ENCODE measurements around the gene NDUFB1.

NDUFB1 gene

DNA sequence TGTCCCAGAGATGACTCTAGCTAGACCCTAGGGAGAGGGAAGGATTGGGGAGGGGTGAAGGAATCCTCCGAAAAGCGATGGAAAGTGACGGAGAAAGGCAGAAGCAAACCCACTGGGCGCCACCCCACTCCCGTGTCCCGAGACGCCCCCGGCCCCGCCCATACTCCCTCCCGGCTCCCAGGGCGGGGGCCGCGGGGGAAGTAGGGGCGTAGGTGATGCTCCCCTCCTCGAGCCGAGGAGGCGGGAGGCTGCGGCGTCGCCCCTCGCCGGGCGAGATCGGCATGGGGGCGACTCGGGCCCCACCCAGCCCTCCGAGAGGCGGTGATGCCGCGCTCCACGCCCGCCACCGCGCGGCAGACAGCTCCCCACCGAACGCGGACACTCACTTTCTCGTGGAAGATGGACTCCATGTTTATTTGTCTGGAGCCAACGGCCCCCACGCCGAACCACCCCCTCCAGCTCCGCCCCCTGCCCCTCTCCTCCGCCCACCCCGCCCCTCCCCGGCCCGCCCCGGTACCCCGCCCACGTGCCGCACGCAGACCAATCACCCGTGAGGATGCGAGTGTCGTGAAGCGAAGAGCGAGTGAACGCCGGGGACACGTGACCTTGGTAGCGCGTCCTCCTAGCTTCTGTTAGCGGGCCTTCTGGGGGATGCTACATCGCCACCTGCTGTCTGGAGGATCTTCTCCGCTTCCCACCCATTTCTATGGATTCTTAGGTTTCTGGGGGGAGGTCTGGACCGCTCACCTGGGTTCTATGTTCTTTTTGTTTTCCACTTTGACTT lies 15.2 kb downstream of the NDUFB1 start, which contains the start of gene ATXN3:
Gene ATXN3 (minus strand): TSS at position 440 of the 784 bp plus-strand sequence. CDS start 30 bp downstream, at position 410.
- TF ChIP-seq, protein P1, sequence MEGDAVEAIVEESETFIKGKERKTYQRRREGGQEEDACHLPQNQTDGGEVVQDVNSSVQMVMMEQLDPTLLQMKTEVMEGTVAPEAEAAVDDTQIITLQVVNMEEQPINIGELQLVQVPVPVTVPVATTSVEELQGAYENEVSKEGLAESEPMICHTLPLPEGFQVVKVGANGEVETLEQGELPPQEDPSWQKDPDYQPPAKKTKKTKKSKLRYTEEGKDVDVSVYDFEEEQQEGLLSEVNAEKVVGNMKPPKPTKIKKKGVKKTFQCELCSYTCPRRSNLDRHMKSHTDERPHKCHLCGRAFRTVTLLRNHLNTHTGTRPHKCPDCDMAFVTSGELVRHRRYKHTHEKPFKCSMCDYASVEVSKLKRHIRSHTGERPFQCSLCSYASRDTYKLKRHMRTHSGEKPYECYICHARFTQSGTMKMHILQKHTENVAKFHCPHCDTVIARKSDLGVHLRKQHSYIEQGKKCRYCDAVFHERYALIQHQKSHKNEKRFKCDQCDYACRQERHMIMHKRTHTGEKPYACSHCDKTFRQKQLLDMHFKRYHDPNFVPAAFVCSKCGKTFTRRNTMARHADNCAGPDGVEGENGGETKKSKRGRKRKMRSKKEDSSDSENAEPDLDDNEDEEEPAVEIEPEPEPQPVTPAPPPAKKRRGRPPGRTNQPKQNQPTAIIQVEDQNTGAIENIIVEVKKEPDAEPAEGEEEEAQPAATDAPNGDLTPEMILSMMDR (IDR thresholded peaks at IDR 0.05) = peak; percentile 77
- Histone ChIP-seq H3K27me3 (no peaks in the 10 kb centered on the region), H3K36me3 (no peaks in the 10 kb centered on the region), H3K9me3 (no peaks in the 10 kb centered on the region), H3K27ac (peak within 1 kb of the TSS; percentile 96), H3K4me3 (ENCODE audit: low read depth in 1 of 2, low read length in 1 of 2) (peak within 1 kb of the TSS; percentile 85 to 100), H3K4me1 (ENCODE audit: control insufficient read depth in 1 of 2, insufficient read depth in 1 of 2, low read depth in 1 of 2, low read length in 1 of 2) (peaks cover 20 to 32% of the 10 kb centered on the region in 2 experiments)

DNA sequence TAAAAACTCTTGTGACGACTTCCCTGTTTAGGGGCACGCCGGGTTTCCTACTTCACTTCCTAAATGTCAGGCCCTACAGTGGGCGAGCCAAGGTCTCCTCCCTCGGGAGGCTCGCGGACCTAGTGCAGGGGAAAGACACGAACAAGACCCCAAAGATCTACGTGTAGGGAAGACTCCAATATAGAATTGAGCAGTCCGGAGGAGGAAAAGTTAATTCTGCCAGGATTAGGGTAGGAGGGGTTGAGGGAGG lies 15.7 kb downstream of the NDUFB1 start:
- TF ChIP-seq, protein P1 (IDR thresholded peaks at IDR 0.05) = no peak
- Histone ChIP-seq H3K27ac (peak overlapping the region; percentile 96), H3K4me3 (ENCODE audit: low read depth in 1 of 2, low read length in 1 of 2) (peak overlapping the region; percentile 85 to 100), H3K9me3 (no peaks in the 10 kb centered on the region), H3K36me3 (no peaks in the 10 kb centered on the region), H3K4me1 (ENCODE audit: control insufficient read depth in 1 of 2, insufficient read depth in 1 of 2, low read depth in 1 of 2, low read length in 1 of 2) (peaks cover 20 to 32% of the 10 kb centered on the region in 2 experiments), H3K27me3 (no peaks in the 10 kb centered on the region)

DNA sequence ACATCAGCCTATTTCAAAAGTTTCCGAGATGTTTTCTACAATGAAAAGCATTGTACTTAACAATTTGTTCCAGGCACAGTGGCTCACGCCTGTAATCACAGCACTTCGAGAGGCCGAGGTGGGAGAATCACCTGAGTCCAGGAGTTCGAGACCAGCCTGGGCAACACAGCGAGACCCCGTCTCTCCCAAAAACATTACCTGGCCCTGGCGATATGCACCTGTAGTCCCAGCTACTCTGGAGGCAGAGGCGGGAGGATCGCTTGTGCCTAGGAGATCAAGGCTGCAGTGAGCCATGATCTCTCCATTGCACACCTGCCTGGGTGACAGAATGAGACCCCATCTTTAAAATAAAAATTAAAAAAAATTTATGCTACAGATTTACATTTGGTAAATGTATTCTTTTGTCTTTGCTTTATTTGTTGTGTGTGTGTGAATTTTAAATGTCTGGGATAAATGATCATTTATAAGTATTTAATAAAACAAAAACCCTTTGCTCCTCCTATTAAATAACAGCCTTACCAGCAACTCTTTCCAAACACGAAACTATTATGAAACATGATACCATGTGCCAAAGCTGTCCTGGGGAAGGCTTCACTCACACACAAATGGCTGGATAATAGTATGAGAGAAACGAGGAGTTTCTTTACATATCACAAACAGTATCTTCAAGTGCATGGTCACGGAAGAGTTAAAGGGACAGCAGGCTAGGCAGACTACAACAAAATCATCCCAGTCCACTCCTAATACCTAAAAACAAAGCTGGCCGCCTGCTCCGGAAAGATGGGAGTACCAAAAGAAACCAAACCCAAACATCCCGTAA lies 16.2 kb downstream of the NDUFB1 start:
- Histone ChIP-seq H3K27ac (peak overlapping the region; percentile 96), H3K9me3 (no peaks in the 10 kb centered on the region), H3K36me3 (no peaks in the 10 kb centered on the region), H3K4me1 (ENCODE audit: control insufficient read depth in 1 of 2, insufficient read depth in 1 of 2, low read depth in 1 of 2, low read length in 1 of 2) (peaks cover 20 to 32% of the 10 kb centered on the region in 2 experiments), H3K27me3 (no peaks in the 10 kb centered on the region), H3K4me3 (ENCODE audit: low read depth in 1 of 2, low read length in 1 of 2) (peak overlapping the region; percentile 85 to 100)
- TF ChIP-seq, protein P1 (IDR thresholded peaks at IDR 0.05) = no peak

DNA sequence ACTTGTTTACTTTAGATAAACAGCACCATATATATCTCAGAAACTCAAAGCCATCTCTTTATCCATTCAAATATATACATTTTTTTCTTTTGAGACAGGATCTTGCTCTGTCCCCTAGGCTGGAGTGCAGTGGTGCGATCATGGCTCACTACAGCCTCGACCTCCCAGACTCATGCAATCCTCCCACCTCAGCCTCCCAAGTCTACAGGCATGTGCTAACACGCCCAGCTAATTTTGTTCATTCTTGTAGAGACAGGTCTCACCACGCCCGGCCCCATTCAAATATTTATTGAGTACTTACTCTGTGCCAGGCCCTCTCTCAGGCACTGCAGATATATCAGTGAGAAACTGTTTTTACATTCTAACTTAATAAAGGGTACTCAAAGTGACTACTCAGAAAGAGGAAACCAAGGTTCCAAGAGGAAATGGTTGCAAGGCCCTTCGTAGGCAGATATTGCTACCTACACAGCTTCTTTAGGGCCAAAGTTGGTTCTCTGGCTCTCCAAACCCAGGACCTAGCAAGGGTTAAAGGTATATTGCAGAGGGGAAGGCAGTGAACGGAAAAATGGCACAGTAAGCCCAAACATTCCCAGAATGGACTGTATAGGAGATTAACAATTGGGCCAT lies 18.0 kb downstream of the NDUFB1 start:
- H3K27ac ChIP-seq = peak overlapping the region; percentile 54
- TF ChIP-seq, protein P1 (IDR thresholded peaks at IDR 0.05) = no peak
- no peaks in the 10 kb centered on the region for H3K36me3 ChIP-seq
- peaks cover 20 to 32% of the 10 kb centered on the region in 2 experiments for H3K4me1 ChIP-seq (ENCODE audit: control insufficient read depth in 1 of 2, insufficient read depth in 1 of 2, low read depth in 1 of 2, low read length in 1 of 2)
- H3K4me3 ChIP-seq (ENCODE audit: low read depth in 1 of 2, low read length in 1 of 2) = no peak overlapping the region
- no peaks in the 10 kb centered on the region for H3K9me3 ChIP-seq
- H3K27me3 ChIP-seq = no peaks in the 10 kb centered on the region

DNA sequence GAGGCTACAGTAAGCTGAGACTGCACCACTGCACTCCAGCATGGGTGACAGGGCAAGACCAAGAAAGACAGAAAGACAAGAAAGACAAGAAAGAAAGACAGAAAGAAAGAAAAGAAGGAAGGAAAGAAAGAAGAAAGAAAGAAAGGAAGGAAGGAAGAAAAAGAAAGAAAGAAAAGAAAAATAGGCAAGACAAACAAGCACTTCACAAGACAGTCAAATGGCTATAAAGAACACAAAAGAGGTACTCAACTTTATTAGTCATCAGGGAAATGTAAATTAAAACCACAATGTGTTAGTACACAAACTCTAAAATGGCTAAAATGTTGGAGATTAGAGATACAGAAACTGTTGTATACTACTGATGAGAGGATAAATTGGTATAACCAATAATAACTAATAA lies 21.7 kb downstream of the NDUFB1 start:
- no peak overlapping the region for H3K4me3 ChIP-seq (ENCODE audit: low read depth in 1 of 2, low read length in 1 of 2)
- no peak overlapping the region for H3K27ac ChIP-seq

More for the DNA sequence above, 21.7 kb downstream of the NDUFB1 start:
- H3K4me1 ChIP-seq (ENCODE audit: control insufficient read depth in 1 of 2, insufficient read depth in 1 of 2, low read depth in 1 of 2, low read length in 1 of 2) = peaks cover 7 to 12% of the 10 kb centered on the region in 2 experiments
- TF ChIP-seq, protein P1 (IDR thresholded peaks at IDR 0.05) = no peak
- no peaks in the 10 kb centered on the region for H3K27me3 ChIP-seq
- H3K9me3 ChIP-seq = no peaks in the 10 kb centered on the region
- H3K36me3 ChIP-seq = peaks cover 16% of the 10 kb centered on the region

Data from neutrophil (primary cell).